Stimulated activated CD4-positive, alpha-beta T cell treated with anti-CD3 and anti-CD28 coated beads, Interleukin-4, amount 100 ng/mL, for 48 hours (primary cell): ENCODE data around the gene IL7R.

Experiments
- DNase-seq, 2 donors: peaks; one replicate each; pipeline ENCODE4 v3.0.0-alpha.2; 2020; ENCODE audit warnings: low read depth in 2 of 2

Gene IL7R, protein sequence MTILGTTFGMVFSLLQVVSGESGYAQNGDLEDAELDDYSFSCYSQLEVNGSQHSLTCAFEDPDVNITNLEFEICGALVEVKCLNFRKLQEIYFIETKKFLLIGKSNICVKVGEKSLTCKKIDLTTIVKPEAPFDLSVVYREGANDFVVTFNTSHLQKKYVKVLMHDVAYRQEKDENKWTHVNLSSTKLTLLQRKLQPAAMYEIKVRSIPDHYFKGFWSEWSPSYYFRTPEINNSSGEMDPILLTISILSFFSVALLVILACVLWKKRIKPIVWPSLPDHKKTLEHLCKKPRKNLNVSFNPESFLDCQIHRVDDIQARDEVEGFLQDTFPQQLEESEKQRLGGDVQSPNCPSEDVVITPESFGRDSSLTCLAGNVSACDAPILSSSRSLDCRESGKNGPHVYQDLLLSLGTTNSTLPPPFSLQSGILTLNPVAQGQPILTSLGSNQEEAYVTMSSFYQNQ

DNA sequence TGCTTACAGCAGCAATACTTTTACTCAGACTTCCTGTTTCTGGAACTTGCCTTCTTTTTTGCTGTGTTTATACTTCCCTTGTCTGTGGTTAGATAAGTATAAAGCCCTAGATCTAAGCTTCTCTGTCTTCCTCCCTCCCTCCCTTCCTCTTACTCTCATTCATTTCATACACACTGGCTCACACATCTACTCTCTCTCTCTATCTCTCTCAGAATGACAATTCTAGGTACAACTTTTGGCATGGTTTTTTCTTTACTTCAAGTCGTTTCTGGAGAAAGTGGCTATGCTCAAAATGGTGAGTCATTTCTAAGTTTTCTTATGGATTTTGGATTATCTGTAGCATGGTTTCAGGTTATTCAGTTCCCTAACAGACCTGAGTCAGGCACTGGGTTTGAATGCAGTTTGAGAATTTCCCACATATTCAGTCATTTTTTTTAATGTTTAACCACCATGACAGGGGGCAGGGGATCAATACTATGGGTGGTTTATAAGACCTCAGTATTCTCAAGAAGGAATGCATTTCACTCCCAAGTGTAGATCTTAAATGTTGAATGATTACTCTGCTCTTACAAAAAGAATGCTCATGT is at the start of gene IL7R:
Gene IL7R (plus strand): TSS at position 127 of the 587 bp plus-strand sequence. CDS start 87 bp downstream, at position 214.
- DNase-seq, result no peak

DNA sequence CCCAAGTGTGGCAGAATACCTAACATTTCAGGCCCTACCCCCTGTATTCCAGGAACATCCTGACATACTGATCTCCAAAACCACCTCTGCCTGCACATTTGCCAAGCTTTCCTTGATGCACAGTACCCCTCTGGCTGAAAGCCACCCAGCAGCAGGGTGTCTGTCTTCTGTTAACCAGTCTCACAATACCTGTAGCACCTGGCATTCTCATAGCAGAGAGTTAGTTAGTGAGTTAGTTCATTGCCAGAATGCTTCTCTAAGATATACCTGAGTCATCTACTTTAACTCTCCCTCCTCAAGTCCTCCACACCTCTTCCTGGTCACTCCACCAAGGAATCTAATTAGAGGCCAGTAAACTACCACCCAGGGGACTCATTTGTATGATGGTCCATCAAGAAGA is 46.1 kb upstream of the IL7R start:
- DNase-seq, result no peak

DNA sequence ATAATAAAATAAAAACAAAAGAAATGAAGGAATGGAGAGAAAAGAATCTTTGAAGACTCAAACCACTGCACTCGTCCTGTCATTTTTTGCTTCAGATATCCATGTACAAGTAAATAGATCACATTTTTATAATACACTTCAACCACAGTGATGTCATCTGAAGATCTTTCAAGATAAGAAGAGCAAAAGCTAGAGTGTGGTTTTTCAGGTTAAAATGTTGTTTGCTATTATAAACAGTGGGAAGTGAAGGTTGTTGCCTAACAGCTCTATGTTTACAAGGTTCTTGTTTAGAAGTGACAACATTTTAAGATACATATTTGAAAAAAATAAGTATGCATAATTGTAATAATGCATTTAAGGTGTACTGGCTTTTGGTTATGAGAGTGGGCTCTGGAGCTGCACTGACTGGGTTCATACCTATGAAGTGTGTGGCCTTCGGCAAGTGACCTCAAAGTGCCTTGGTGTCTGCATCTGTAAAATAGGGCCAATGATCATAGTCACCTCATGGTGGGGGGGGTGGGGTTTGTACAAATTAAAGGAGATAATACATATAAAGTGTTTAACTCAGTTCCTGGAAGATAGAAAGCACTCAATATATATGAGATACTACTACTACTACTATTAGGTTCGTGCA is 45.5 kb upstream of the IL7R start:
- no peak for DNase-seq

DNA sequence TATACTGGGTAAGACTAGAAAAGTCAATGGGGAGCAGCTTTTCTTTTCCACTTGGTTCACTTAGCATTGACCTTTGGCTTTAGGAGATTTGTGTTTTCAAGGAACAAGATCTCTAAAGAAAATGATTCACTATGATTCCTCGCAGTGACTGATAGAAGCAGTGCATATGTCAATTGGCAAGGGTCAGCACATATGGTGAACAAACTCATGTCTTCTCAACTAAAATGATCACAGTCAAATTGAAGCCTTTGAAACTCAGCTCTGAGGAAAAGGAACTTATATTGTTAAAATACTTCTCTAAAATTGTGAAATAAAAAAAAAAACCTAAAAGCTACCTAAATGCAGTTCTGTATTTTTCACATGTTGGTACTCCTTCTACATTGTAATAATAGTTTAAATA is 43.2 kb upstream of the IL7R start:
- DNase-seq, result no peak

DNA sequence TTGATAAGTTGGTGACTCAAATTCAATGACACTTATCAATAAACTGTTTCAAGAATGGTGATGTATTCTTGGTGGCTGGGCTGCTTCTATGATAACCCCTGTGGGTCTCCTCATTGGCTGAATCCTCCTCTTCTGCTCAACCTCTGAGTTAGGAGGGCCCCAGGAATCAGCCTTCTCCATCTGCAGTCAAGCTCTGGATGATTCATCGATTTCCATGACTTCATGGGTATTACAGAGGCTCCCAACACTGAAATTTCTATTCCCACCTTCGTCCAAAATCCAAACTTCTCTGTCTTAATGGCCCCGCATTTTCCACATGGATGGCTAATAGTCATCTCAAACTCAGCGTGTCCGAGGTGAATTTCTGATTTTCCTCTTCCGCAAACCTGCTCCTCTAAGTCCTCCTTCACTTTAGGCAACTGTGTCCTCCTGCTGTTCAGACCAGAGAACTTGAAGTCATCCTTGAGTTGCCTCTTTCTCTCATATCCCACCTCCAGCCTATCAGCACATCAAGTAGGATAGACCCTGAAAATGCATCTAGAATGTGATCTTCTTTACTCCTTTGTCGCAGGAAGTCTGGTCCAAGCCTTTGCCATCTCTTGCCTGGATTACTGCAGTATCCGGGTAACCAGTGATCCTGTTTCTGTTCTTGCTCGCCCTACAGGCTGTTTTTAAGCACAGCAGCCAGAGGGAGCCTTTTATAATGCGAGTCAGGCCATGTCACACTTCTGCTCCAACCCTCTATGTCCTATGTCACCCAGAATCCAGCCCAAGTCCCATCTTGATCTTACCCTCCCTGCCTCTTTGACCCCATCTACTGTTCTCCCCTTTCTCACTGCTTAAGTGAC is 41.4 kb upstream of the IL7R start:
- DNase-seq, result no peak

DNA sequence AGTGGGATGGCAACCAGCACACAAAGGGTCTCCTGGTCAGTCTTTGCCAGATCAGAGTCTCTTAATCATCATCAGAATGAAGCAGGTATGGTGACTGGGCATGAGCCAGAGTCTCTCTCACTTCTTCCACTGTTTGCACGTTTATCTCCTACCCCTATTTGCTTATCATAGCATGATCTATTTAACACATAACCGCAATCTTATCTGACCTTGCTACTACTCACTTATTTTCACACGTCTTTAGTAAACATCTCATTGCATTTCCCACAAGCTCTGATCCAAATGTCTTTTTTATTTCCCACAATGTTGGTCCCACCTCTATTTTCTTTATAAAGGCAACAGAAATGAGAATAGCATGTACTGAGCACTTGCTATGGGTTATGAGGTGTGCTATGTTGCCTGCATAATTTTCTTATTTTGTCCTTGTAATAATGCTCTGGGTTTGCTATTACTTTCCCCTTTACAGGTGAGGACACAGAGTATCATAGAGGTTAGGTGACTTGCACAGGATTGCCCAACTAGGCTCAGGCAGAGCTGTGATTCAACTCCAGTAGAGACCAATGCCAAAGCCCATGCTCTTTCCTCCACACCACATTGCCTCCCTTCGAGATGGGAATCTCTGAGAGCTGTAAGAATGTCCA is 39.7 kb upstream of the IL7R start:
- no peak for DNase-seq

DNA sequence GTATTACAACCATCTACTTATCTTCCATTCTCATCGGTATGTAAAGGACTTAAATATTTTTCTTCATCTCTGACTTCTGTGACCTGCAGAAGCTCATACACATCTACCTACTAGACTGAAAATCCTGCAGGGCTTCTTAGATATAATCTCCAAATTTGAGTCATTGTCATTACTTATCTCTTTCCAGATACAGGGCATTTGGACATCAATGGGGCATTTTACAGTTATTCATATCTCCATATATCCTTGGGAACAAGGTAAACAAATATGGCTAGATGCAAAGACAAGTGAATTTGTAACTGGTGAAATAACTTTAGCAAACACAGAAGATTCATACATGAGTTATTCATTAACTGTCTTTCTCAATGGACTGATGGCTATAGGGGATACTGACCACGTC is 37.7 kb upstream of the IL7R start:
- DNase-seq, result no peak

DNA sequence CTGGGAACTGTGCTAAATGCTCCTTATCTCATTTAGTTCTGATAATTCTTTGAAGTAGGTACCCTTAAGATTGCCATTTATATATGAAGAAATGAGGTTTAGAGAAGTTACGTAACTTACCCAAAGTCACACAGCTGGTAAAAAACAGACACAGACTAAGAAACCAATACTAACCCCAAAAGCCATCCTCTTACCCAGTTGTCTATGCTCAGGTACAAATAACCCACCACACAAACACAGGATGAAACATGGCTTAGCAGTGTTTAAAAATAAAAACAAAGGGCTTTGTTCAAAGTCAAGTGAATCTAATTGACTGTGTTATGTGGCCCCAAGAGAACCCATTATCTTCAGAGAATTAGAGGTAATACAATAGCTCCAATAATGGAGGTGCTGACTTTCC is 37.0 kb upstream of the IL7R start:
- DNase-seq, result no peak

DNA sequence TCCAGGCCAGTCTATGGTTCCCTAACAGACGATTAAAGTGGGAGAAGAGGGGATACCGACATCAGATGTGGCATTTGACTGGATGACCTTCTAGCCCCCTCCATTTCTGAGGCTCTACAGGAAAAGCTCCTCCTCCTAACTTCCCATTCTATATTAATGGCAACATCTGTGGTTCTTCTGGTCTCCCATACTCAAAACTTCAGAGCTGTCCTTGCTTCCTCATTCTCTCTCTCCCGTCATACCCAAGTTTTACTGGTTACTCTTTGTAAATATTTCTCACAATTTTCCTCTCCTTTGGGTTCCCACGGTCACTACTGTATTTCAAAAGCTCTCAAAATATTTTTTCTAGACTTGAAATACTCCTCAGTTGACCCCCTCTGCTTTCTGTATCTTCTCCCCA is 36.0 kb upstream of the IL7R start:
- no peak for DNase-seq

DNA sequence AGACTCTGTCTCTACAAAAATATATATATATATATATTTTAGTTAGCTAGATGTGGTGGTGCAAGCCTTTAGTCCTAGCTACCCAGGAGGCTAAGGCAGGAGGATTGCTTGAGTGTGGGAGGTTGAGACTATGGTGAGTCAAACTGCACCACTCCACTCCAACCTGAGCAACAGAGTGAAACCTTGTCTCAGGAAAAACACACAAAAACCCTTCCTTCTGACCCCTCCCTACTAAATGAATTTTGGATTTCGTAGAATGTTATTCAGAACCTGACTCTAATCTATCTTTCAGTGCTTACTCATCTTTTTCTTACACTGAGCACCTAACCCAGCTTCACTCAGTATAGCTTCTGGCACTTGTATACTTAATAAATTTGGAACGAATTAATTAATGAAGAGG is 35.2 kb upstream of the IL7R start:
- DNase-seq, result no peak

DNA sequence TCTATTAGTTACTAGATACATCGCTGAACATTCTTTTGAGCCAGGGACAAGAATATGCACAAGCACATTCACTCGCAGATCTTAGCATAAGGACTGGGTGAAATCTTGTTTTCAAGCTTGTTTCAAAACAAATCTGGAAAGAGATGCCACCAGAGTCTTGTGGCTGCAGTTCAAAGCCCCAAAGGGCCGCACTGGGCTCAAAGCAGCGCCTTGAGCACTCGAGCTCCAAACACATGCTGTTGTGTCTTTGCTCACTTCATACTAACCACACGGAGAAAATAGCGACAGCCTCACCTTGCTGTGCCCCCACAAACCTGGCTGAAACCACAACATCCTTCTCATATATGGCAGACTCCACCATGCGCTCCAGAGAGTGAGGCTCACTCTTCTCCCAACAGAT is 34.2 kb upstream of the IL7R start:
- no peak for DNase-seq

DNA sequence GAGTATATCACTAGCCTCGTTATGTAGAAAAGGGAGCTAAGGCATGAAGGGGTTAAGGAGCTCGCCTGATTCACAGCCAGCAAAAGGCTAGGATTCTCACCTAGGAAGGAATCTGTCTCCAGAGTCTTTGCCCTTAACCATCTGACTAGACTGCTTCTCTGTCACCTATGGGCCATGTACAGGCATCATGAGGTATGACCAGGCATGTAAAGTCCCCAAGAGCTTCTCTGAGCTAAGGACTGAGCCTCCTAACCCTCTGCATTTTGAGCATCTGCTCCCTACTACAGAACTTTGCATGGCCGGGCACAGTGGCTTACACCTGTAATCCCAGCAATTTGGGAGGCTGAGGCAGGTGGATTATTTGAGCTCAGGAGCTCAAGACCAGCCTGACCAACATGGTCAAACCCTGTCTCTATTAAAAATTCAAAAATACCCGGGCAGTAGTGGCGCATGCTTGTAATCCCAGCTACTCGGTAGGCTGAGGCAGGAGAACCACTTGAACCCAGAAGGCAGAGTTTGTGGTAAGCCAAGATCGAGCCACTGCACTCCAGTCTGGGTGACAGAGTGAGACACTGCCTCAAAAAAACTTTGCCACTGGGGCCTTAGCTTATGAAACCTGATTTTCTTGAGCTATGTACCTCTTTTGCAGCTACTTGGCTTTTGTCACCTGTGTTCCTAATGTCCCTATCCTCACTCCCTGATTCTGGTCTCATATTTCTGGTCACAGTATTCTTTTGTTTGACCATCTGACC is 33.2 kb upstream of the IL7R start:
- DNase-seq, result no peak

DNA sequence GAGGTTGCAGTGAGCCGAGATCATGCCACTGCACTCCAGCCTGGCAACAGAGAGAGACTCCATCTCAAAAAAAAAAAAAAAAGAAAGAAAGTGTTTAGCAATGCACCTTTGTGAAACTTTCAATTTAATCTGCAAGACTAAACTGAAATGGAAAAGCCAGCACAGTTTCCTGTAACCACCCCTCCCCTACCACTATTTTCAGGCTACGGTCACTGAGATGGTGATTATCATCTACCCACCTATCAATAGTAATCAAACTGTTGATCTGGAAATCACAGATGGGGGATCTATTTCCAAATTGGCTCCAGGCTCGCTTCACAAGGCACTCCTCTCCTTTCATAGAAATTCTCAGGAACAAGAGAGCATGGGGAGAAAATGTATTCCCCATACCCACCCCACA is 30.6 kb upstream of the IL7R start:
- no peak for DNase-seq

DNA sequence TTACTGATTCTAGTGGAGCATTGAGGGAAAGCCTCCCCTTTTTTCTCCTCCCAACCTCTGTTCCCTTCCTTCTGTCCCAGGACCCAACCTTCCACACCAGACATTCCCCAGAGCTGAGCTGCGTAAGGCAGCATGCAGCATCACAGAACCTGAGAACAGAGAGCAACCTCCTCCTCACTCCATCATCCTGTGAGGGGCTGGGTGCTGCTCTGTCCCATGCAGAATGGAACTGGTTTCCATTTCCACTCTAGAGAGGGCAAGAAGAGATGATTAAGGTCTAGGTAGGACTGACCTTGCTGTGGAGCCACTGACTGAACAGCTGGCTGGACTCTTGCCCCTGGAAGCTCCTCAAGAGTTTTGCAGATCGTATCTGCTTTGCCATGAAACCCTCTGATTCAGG is 30.1 kb upstream of the IL7R start:
- no peak for DNase-seq

DNA sequence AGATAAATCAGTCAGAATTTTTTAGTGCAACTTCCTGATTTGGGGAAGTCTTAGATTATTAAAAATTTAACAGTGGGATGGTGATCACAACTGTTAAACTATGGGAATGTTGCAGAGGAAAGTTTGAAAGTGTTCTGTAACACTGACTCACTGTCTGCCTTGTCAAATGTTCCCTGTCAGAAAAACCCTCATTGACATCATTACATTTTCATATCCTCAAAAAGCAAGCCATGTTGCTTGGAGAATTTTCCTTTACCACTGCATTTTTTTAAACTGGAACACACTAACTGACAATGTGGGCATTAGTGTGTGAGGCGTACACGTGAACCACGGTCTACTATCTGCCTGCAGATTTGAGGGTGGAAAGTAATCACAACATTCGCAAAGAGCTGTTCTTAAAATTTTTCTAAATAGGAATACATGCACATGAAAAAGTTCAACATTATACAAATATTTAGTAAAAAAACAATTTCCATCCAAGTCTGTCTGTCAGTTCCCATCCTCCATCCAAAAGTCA is 28.6 kb upstream of the IL7R start:
- no peak for DNase-seq

DNA sequence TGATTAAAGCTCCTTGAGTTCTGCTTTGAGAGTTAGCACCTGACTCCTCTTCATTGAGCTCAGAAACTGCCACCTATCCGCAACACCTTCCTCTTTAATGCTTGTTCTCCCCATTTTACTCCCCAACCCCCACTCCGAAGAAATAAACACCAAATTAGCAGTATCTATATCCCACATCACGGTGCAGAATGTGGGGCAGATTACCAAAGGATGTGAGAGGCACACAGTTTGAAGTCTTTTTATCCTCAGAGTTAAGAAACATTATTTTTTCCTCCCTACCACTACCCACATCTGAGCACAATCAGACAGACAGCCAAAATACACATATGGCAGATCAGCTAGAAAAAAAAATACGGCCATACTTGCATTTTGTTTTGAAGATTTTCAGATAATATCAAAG is 26.1 kb upstream of the IL7R start:
- no peak for DNase-seq

DNA sequence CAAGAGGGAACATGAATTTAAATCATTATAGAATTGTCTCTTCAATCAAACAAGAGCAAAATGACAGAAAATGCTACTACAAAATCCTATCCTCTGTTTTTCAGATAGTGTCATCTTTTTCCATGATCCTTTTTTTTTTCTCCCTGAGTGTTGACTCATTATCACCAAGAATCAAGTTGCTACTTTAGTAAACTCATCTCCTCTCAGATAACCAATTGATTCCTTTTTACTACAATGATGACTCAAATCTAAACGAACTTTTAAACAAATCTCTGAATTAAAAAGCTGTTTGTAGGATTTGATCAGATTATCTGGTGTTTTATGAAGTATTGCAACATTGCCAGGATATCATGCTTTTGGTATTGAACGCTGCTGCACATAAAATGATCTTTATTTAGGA is 23.9 kb upstream of the IL7R start:
- DNase-seq, result no peak

DNA sequence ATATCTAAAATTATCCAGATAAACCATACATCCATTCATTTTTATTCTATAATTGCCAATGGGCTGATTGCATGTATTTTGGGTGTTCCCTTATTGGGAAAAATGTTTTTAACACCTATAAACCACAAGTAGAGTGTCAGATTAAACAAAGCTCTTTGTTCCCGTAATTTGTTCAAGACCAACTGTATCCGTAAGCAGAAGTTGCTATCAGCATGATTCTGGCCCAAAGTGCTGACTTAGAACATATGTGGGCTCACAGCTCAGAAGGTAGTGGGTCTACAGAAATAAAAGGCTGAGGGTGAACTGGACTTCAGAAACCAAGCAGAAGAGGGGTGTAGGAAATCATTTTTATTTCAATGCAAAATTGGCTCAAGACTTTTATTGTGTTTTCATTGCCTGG is 23.5 kb upstream of the IL7R start:
- no peak for DNase-seq

DNA sequence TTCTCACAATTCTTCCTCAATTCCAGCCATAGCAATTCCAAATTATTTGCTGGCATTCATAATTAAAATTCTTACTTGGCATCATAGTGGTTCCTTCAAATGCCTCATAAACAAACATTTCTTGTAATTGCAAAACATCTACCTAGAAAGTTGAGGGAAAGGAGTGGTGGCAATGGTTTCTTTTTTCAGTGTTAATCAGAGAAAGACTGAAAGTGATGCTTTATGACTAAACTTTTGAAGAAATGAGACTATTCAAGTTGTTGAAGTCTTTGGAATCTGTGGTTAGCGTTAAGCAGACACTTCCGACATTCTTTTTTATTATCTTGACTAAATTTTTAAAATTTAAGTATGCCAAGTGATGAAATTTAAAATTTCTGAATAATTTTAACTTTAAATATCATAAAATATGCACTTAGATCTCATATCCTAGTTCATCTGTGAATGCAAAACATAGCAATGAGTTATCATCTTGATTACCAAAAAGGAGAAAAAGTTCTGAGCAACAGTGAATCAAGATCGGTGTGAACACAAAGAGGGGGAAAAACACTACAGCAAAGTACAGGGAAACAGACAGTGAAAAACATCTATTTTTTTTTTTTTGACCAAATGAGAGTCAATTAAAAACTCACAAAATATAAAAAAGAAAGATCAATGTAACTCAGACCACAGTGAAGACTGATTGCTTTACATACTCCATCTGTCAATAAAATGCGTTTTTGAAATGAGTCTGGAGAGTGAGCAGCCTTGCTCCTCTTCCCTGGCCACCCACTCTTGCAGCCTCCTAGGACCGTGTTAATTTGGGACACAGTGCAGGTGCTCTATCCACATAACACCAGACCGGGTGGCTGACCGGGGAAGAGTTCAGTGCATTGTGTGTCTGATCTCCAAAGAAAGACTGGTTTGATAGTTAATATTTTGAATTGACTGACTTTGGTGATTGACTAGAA is 20.6 kb upstream of the IL7R start:
- DNase-seq, result no peak
